Endothelial cell of umbilical vein (primary cell): ENCODE measurements around the gene WDR37. TPM values are rescaled to one million over a fixed set of nuclear protein-coding genes. Genes with fewer than 3 reads are reported as not detected.

Source experiments
- BruUV-seq: library from RNA; stranded (reverse); fragments of 400-500 nt; replicated peaks from 2 replicates; lab custom pipeline; 2021; lab: Mats Ljungman, UMichigan
- CTCF ChIA-PET: fragments of 300-600, 350-600 bp; sonication (Branson Sonifier 250); formaldehyde crosslinking; loops from one replicate; lab custom pipeline; 2021; ENCODE audit warnings: antibody characterized with exemption, inconsistent platforms; lab: Charles Lee
- POLR2A ChIA-PET: fragments of 300-600, 350-600 bp; sonication (Branson Sonifier 250); formaldehyde crosslinking; loops from one replicate; lab custom pipeline; 2021; ENCODE audit warnings: antibody characterized with exemption, inconsistent platforms; lab: Charles Lee
- DNase-seq: peaks from one replicate; pipeline ENCODE4 v3.0.0-alpha.2; 2011; ENCODE audit warnings: low read depth, low spot score
- FAIRE-seq: peaks from 2 replicates; lab custom pipeline; 2011; peaks lifted over from hg19 to GRCh38; lab: Jason Lieb, UNC
- H2AFZ ChIP-seq: 2 replicates; pipeline ENCODE4 v1.6.0; 2012; ENCODE audit warnings: low read depth, low read length, control low read depth, inconsistent platforms
- H3K27ac ChIP-seq: 2 replicates; pipeline ENCODE4 v1.5.1; 2011; ENCODE audit warnings: low read depth, mild to moderate bottlenecking, control low read depth, low read length, moderate library complexity; ENCODE audit not compliant: insufficient read depth
- H3K27me3 ChIP-seq, 2 experiments: 2 replicates each; pipeline versions ENCODE4 v1.6.0 to v1.6.1; 2011; ENCODE audit warnings: low read length in 2 of 2, mixed read lengths in 1 of 2; ENCODE audit not compliant: control insufficient read depth in 2 of 2, insufficient read depth in 2 of 2
- H3K36me3 ChIP-seq, 2 experiments: 2 replicates in 1 of 2; 3 replicates in 1 of 2; pipeline ENCODE4 v1.5.1; 2011; ENCODE audit warnings: low read length in 2 of 2, mild to moderate bottlenecking in 1 of 2, moderate library complexity in 1 of 2; ENCODE audit not compliant: control insufficient read depth in 2 of 2, insufficient read depth in 2 of 2; ENCODE audit errors: extremely low read depth in 1 of 2
- H3K4me1 ChIP-seq: 3 replicates; pipeline ENCODE4 v1.5.1; 2011; ENCODE audit warnings: mild to moderate bottlenecking, low read length; ENCODE audit not compliant: control insufficient read depth, insufficient read depth; ENCODE audit errors: extremely low read depth
- H3K4me2 ChIP-seq: 2 replicates; pipeline ENCODE4 v1.6.1; 2011; ENCODE audit warnings: low read length, control low read depth, mixed read lengths; ENCODE audit not compliant: insufficient read depth
- H3K4me3 ChIP-seq, 3 experiments: fragments of 200-600 bp in 1 of 3; sonication (generic), shearing (Covaris generic) in 1 of 3; replicated peaks in 1 of 3; 2 replicates each; pipeline ENCODE4 v1.5.1; 2011 to 2016; ENCODE audit warnings: control low read depth in 3 of 3, low read length in 3 of 3, mild to moderate bottlenecking in 2 of 3, inconsistent platforms in 1 of 3, low read depth in 1 of 3, moderate library complexity in 1 of 3; ENCODE audit not compliant: insufficient read depth in 1 of 3
- H3K79me2 ChIP-seq: 2 replicates; pipeline ENCODE4 v1.6.0; 2012; ENCODE audit warnings: low read length, inconsistent platforms; ENCODE audit not compliant: control insufficient read depth, insufficient read depth
- H3K9ac ChIP-seq: replicated peaks from 2 replicates; pipeline ENCODE3; 2011; ENCODE audit warnings: low read length, control low read depth; ENCODE audit not compliant: insufficient read depth; ENCODE audit errors: extremely low read depth
- H3K9me1 ChIP-seq: replicated peaks from 3 replicates; pipeline ENCODE4 v1.6.0; 2011; ENCODE audit warnings: mild to moderate bottlenecking, low read length; ENCODE audit not compliant: control insufficient read depth, insufficient read depth; ENCODE audit errors: extremely low read depth
- H3K9me3 ChIP-seq: replicated peaks from 2 replicates; pipeline ENCODE4 v1.5.1; 2012; ENCODE audit warnings: low read length, inconsistent platforms; ENCODE audit not compliant: control insufficient read depth, insufficient read depth
- H4K20me1 ChIP-seq: replicated peaks from 2 replicates; pipeline ENCODE3; 2011; ENCODE audit warnings: mild to moderate bottlenecking, low read length; ENCODE audit not compliant: control insufficient read depth, insufficient read depth; ENCODE audit errors: extremely low read depth
- EZH2 ChIP-seq: IDR thresholded peaks from 2 replicates; pipeline ENCODE4 v1.6.1; 2012; ENCODE audit warnings: borderline replicate concordance, low read depth, mild to moderate bottlenecking, moderate library complexity, low read length, inconsistent platforms; ENCODE audit not compliant: severe bottlenecking
- FOS ChIP-seq: IDR thresholded peaks from 2 replicates; pipeline ENCODE4 v1.6.1; 2011; ENCODE audit warnings: mild to moderate bottlenecking, low read length, moderate library complexity, borderline replicate concordance; ENCODE audit not compliant: insufficient read depth
- JUN ChIP-seq: IDR thresholded peaks from 2 replicates; pipeline ENCODE4 v1.6.1; 2011; ENCODE audit warnings: borderline replicate concordance, low read depth; ENCODE audit not compliant: insufficient read length, insufficient read depth
- MAX ChIP-seq: IDR thresholded peaks from 2 replicates; pipeline ENCODE4 v1.6.1; 2011; ENCODE audit not compliant: insufficient read depth, insufficient read length
- MYC ChIP-seq: IDR thresholded peaks from one replicate; pipeline ENCODE4 v1.6.1; 2011; ENCODE audit warnings: mild to moderate bottlenecking, low read depth, low read length
- POLR2A ChIP-seq: IDR thresholded peaks from 2 replicates; pipeline ENCODE4 v1.6.1; 2012; ENCODE audit warnings: low read depth, mild to moderate bottlenecking, control low read depth, low read length
- POLR2AphosphoS5 ChIP-seq: IDR thresholded peaks from 2 replicates; pipeline ENCODE4 v1.6.1; 2012; ENCODE audit warnings: low read depth, mild to moderate bottlenecking, control low read depth, low read length, moderate library complexity; ENCODE audit not compliant: insufficient read depth
- dilution Hi-C: fragments of 300-500 bp; cut with MboI; formaldehyde crosslinking; loops from one replicate; pipeline ENCODE4 v1.15.0; 2019; ENCODE audit warnings: low sequenced_read_pairs; ENCODE audit not compliant: extremely low pct_ligation_motif_present
- intact Hi-C: fragments of 100-400 bp; cut with micrococcal nuclease; formaldehyde crosslinking; loops from one replicate; pipeline ENCODE4 v1.10.0; 2022
- polyA plus RNA-seq, 4 experiments: library from polyadenylated mRNA; depleted of rRNA in 3 of 4; stranded (reverse) in 3 of 4; unstranded in 1 of 4; fragments of >200 nt; gene quantifications; 2 replicates each; pipeline versions ENCODE4 v1.2.1 to v1.2.3, GENCODE V29; 2011 to 2012; ENCODE audit warnings: missing spikeins in 1 of 4
- total RNA-seq: library from RNA; stranded (reverse); gene quantifications from 2 replicates; pipeline ENCODE4 v1.2.3, GENCODE V29; 2021

WDR37 gene
- total and polyA plus RNA-seq, 2 donors (not counting 3 experiments of a cell fraction or from before 2014, with no cell fraction given) = 21.7 to 25.5 TPM

DNA sequence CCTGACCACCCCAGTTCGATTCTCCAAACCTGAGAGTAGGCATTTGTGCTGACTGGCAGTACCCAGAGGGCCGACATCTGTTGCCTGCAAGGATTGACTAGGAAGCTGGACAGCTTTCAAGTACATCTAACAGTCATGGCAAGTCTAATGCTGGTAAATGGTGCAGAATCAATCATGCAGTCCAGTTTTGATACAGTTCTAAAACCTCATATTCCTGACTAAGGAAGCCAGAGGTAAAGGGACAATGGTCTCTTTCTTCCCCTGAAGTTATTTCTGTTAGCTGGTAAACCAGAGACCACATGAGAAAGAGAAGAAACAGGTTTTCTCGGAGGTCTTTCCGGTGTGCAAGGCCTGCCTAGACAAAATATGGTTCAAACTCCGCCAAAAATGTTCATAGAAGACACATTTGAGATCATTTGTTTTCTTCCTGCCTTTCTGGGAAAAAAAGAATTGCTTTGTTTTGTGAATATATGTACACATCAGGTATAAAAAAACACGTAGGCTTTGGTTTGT lies 97.1 kb downstream of the WDR37 start:
- Histone ChIP-seq H3K79me2 (no peaks in the 10 kb centered on the region), H3K4me2 (no peak overlapping the region), H3K9me1 (no peaks in the 10 kb centered on the region), H3K4me3 (no peak overlapping the region), H3K4me1 (no peaks in the 10 kb centered on the region), H2AFZ (no peak overlapping the region), H3K27me3 (no peaks in the 10 kb centered on the region), H3K27ac (no peak overlapping the region), H3K9ac (no peak overlapping the region), H3K36me3 (no peaks in the 10 kb centered on the region), H4K20me1 (no peaks in the 10 kb centered on the region), H3K9me3 (no peaks in the 10 kb centered on the region)
- no peak for FAIRE-seq
- no peak for TF ChIP-seq MYC
- no peak for TF ChIP-seq FOS
- TF ChIP-seq MAX = no peak
- no peak for TF ChIP-seq JUN
- DNase-seq = no peak
- POLR2A ChIA-PET = no interaction called here
- CTCF ChIA-PET = no interaction called here
- intact Hi-C loops (no loop called here), dilution Hi-C loops (no loop called here)
- BruUV-seq = no TSS peak

DNA sequence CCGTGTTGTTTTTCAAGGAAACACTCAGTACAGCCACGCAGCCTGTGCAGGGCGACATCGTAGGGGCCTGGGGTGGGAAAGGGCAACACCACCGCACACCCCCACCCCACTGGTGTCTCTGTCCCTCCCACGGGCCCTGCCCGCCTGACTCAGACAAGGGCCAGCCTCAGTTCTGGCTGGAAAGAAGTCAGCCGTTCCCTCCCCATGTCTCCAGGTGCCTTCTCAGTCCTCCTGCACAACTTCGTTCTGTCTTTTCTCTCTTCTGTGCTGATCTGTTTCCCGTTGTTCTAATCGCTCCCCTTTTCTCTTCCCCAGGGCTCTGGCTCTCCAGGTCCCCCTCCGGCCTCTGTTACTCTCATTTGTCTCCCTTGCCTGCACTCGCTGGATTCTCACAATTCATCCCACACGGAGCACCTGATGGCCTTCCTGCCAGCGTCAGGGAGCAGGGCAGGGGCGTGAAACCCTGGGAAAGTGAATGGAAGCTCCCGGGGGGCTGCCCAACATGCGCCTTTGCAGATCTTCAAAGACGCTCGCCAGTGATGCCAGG lies 97.7 kb downstream of the WDR37 start:
- Histone ChIP-seq H3K9me3 (no peaks in the 10 kb centered on the region), H3K79me2 (no peaks in the 10 kb centered on the region), H2AFZ (no peak overlapping the region), H3K4me3 (no peak overlapping the region), H3K4me2 (no peak overlapping the region), H3K9ac (no peak overlapping the region), H3K27ac (no peak overlapping the region), H4K20me1 (no peaks in the 10 kb centered on the region), H3K27me3 (no peaks in the 10 kb centered on the region), H3K4me1 (no peaks in the 10 kb centered on the region), H3K36me3 (no peaks in the 10 kb centered on the region), H3K9me1 (no peaks in the 10 kb centered on the region)
- FAIRE-seq (no peak), DNase-seq (no peak)
- dilution Hi-C loops = no loop called here
- intact Hi-C loops = no loop called here
- POLR2A ChIA-PET = no interaction called here
- CTCF ChIA-PET = no interaction called here
- TF ChIP-seq FOS (no peak), JUN (no peak), MAX (no peak), MYC (no peak), POLR2AphosphoS5 (no peak), EZH2 (no peak), POLR2A (no peak)
- no TSS peak for BruUV-seq
